ENCODE measurements around the gene GPR183.

DNA sequence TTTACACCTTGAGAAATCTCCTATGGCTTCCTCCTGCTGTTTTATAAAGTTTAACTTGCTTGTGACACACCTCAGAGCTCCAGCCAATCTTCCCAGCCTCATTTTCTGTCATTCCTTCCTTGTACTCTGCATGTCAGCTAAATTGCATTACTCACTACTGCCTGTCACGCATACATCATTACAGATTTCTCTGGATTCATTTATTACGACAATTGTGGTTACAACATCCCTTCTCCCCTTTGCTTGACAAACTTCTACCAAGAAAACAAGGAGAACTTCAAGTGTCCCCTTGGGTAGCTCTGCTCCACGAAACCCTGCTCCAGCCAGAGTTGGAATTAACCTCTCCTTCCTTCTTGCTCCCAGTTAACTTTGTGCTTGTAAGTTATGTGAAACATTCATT, 27.0 kb downstream of the GPR183 start:
- no peak for TF ChIP-seq GATA3 (IDR thresholded peaks at IDR 0.05; ENCODE audit: low read depth, low read length)
- no peak for TF ChIP-seq GATA2 (IDR thresholded peaks at IDR 0.05; ENCODE audit: low read depth, low read length)
